ENCODE measurements around the gene FXN.
"Not testable (repeated sequence)": the region's sequence is repeated elsewhere in the genome, so short reads cannot be mapped to it uniquely, and the experiment has no call there.

Gene FXN

DNA sequence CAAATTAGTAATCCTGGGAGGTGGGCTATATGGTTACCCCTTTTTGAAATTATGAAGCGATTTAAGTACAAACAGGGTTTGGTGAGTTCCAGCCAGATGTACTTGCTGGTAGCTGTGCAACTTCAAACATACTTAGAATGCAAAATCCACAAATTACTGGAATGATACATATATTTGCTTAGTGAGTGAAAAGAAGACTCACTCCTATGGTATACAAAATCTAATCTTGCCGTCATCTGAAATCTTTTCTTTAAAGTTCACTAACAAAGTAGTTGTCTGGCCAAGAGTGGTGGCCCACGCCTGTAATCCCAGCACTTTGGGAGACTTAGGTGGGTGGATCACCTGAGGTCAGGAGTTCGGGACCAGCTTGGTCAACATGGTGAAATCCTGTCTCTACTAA lies 73.6 kb downstream of the FXN start:
- H4K20me1 ChIP-seq: no peaks in the 10 kb centered on the region
- no peak overlapping the region for H3K4me3 ChIP-seq
- TF ChIP-seq Cebpa-rat (IDR thresholded peaks at IDR 0.05): no peak
- no peak overlapping the region for H3K4me2 ChIP-seq
- H3K36me3 ChIP-seq: no peaks in the 10 kb centered on the region
- no peak overlapping the region for H3K27ac ChIP-seq
- H3K9ac ChIP-seq: no peak overlapping the region
- no peaks in the 10 kb centered on the region for H3K9me3 ChIP-seq
- no peaks in the 10 kb centered on the region for H3K27me3 ChIP-seq
- peaks cover 16% of the 10 kb centered on the region for H3K4me1 ChIP-seq

- not testable (repeated sequence) for H3K36me3 ChIP-seq, H3K4me3 ChIP-seq, H3K9me3 ChIP-seq, H3K9ac ChIP-seq, H4K20me1 ChIP-seq, H3K27me3 ChIP-seq, H3K27ac ChIP-seq
- Histone ChIP-seq H3K4me2 (peak overlapping the region; percentile 70; the same call in 1 of the 2 replicates), H3K4me1 (peaks cover 25% of the 10 kb centered on the region)
These were observed 77.1 kb downstream of the FXN start for GRCh38 chr9:69112646-69113045.

GRCh38 chr9:69115621-69116020 lies 80.1 kb downstream of the FXN start:
- no peak for TF ChIP-seq Cebpa-rat (IDR thresholded peaks at IDR 0.05)
- no peak overlapping the region for H3K4me3 ChIP-seq
- no peak overlapping the region for H3K4me2 ChIP-seq

DNA sequence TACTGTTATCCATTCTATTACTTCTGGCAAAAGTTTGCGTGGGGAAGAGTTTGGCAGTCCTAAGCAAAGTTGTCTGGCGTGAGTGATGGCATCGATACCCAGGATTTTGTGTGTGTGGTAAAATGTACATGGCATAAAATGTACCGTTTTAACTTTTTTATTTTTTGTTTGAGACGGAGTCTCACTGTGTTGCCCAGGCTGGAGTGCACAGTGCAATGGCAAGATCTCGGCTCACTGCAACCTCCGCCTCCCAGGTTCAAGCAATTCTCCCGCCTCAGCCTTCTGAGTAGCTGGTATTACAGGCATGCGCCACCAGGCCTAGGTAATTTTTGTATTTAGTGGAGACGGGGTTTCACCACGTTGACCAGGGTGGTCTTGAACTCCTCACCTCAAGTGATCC lies 83.1 kb downstream of the FXN start:
- H3K4me3 ChIP-seq: no peak overlapping the region
- no peaks in the 10 kb centered on the region for H3K27me3 ChIP-seq
- no peak overlapping the region for H3K4me2 ChIP-seq
- no peak for TF ChIP-seq Cebpa-rat (IDR thresholded peaks at IDR 0.05)
- H4K20me1 ChIP-seq: no peaks in the 10 kb centered on the region
- H3K4me1 ChIP-seq: peaks cover 37% of the 10 kb centered on the region
- no peaks in the 10 kb centered on the region for H3K9me3 ChIP-seq
- no peaks in the 10 kb centered on the region for H3K36me3 ChIP-seq
- no peak overlapping the region for H3K27ac ChIP-seq
- no peak overlapping the region for H3K9ac ChIP-seq

More at GRCh38 chr9:69115621-69116020, 80.1 kb downstream of the FXN start:
- Histone ChIP-seq H3K36me3 (no peaks in the 10 kb centered on the region), H3K27me3 (no peaks in the 10 kb centered on the region), H3K9me3 (no peaks in the 10 kb centered on the region), H3K27ac (no peak overlapping the region), H3K4me1 (peaks cover 31% of the 10 kb centered on the region), H3K9ac (no peak overlapping the region), H4K20me1 (no peaks in the 10 kb centered on the region)

- no peak for TF ChIP-seq Cebpa-rat (IDR thresholded peaks at IDR 0.05)
- peak overlapping the region; percentile 79; the same call in 1 of the 2 replicates for H3K27ac ChIP-seq
- no peaks in the 10 kb centered on the region for H3K27me3 ChIP-seq
- H3K4me1 ChIP-seq: peaks cover 24% of the 10 kb centered on the region
- H3K4me2 ChIP-seq: peak overlapping the region; percentile 89
- H3K9ac ChIP-seq: peak overlapping the region; percentile 77
- no peaks in the 10 kb centered on the region for H3K9me3 ChIP-seq
- no peaks in the 10 kb centered on the region for H3K36me3 ChIP-seq
- H3K4me3 ChIP-seq: peak overlapping the region; percentile 84
- H4K20me1 ChIP-seq: no peaks in the 10 kb centered on the region
These were observed 85.0 kb downstream of the FXN start for GRCh38 chr9:69120380-69121154.

DNA sequence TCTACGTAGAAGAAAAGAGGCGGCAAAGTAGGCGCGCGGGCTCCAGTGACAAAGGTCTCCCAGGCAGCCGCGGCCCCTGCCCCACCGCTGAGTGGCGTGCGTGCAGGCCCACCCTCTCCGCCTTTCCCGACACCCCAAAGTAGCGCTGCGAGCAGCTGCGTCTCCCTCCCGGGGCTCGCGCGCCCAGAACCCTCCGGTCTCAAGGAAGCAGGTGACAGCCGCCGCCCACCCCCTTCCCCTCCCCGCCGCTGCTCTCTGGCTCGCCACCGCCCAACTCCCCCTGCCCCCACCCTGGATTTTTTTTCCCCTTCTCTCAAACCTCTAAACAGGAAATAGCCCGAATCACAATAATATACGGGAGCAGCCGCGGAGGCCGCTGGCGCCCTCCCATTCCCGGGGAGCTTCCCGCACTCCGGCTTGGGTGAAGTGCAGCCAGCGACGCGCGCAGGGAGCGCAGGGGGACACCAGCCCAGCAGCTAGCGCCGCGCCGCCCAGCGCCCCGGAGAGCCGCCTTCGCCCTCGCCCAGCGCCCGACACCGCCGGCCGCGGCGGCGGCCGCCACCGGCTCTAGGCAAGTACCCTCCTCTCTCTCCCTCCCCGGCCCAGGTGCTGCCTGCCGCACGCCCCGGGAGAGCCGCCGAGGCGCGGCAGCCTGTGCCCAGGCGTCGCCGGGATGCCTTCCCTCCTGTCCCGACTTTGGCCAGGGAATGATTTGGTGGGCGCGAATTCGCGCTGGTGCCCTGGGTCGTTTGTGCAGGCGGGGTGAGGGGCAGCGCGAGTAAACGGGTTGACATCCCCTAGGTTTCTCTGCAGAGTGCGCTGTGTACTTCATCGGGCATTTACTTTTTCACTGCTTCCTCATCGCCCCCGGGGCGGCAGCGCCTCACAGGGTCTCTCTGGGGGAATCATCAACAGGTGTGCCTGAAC lies 85.9 kb downstream of the FXN start:
- no peaks in the 10 kb centered on the region for H3K27me3 ChIP-seq
- H3K9ac ChIP-seq: peak overlapping the region; percentile 77
- H3K4me2 ChIP-seq: peak overlapping the region; percentile 89
- H3K27ac ChIP-seq: peak overlapping the region; percentile 79
- no peak for TF ChIP-seq Cebpa-rat (IDR thresholded peaks at IDR 0.05)
- peak overlapping the region; percentile 84 for H3K4me3 ChIP-seq
- H3K4me1 ChIP-seq: peaks cover 24% of the 10 kb centered on the region
- no peaks in the 10 kb centered on the region for H3K36me3 ChIP-seq
- H4K20me1 ChIP-seq: no peaks in the 10 kb centered on the region
- H3K9me3 ChIP-seq: no peaks in the 10 kb centered on the region

DNA sequence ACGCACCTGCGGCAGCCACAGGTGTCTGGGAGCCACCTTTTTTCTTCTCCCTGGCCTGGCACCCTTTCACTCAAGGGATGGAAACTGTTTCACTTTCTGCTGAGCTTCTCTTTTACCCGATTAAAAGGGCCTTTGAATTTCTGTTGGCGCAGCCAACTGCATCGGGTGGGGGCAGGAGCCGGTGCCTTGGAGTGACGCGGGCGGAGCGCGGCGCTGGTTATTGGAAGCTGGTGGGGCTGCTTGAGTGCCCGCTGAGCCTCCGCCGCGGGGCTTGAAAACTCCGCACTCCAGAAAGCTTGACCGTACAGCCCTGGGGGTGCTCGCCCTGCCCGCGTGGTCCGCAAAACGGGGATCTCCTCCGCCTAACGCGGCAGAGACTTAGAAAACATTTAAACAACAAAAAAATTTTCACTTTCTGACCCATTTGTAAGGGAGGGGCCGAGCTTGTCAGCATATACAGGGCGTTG lies 86.6 kb downstream of the FXN start:
- Histone ChIP-seq H3K27me3 (no peaks in the 10 kb centered on the region), H3K4me1 (peaks cover 24% of the 10 kb centered on the region), H3K9me3 (no peaks in the 10 kb centered on the region), H4K20me1 (no peaks in the 10 kb centered on the region), H3K4me3 (peak overlapping the region; percentile 84), H3K4me2 (peak overlapping the region; percentile 89), H3K27ac (peak overlapping the region; percentile 79), H3K9ac (peak overlapping the region; percentile 77), H3K36me3 (no peaks in the 10 kb centered on the region)
- no peak for TF ChIP-seq Cebpa-rat (IDR thresholded peaks at IDR 0.05)

DNA sequence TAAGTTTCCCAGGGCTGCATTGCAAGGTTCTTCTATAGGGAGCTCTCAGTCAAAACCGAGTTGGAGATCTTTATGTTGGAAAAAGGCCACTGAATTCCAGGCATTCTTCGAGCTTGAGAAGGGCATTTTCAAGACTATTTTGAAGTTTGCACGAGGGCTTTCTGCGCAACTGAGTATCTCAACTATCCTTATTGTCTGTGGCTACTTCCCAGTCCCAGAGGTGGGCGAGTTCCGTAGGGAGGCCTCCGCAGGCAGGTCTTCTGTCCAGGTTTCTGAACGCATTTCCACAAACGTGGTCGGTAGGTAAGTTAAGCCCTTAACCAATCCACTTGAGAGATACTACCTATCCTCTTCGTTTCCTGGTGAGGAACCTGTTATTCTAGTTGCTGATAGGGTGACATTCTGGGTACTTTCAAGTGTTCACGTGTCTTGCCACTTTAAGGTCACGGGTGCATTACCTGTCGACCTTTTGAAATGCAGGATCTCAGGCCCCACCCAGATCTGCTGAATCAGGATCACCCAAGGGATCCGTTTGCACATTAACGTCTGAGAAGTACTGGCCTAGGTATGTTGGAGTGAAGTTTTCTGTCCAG lies 87.1 kb downstream of the FXN start:
- Histone ChIP-seq H3K36me3 (no peaks in the 10 kb centered on the region), H3K9ac (peak overlapping the region; percentile 77), H3K9me3 (no peaks in the 10 kb centered on the region), H3K27ac (peak overlapping the region; percentile 79), H3K4me1 (peaks cover 24% of the 10 kb centered on the region), H3K4me2 (peak overlapping the region; percentile 89), H3K27me3 (no peaks in the 10 kb centered on the region), H4K20me1 (no peaks in the 10 kb centered on the region), H3K4me3 (peak overlapping the region; percentile 84)
- TF ChIP-seq Cebpa-rat (IDR thresholded peaks at IDR 0.05): no peak

DNA sequence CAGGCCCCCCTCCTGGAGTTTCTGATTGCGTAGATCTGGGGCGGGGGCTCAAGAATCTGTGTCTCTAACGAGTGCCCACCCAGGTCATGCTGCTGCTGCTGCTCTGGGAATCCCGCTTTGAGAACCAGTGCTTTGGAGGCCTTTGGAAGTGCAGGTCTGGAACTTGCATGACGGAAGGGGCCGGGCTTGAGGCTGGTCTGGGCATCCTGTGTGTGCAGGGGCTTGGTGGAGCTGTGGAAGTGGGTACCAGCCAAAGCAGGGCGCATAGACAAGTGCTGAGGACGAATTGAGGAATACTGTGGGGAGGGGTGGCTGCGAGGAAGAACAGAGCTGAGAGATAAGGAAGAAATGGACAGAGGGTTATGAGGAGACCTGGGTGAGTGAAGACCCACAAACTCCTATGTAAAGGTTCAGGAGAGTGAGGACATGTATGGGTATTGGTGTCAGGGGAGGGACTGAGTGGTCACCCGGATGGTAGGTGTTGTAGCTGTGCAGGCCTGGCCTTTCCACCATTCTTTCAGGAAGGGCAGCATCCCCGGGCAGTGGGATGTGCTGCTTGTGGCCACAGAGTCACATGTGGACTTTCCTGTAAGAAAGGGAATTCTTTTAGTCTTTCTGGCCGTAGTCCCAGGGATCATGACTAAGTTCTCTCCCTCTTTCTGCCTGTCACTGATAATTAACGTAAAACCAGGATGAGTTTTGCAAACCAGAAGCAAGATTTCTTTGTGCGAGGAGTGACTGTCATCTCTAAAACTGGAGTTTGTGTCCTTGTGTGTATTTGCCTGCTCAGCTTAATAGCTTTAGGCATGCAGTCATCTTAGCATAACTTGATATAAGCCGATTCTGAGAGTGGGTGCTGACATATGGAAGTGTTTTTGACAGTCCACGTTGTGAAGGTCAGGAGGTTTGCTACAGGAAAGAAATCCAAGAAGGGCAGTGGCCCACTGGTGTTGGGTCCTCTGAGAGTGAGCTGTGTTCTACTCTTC lies 95.2 kb downstream of the FXN start:
- TF ChIP-seq Cebpa-rat (IDR thresholded peaks at IDR 0.05): no peak
- peaks cover 15% of the 10 kb centered on the region for H3K36me3 ChIP-seq
- H3K9me3 ChIP-seq: no peaks in the 10 kb centered on the region
- no peaks in the 10 kb centered on the region for H3K4me1 ChIP-seq
- H3K4me2 ChIP-seq: no peak overlapping the region
- H3K4me3 ChIP-seq: no peak overlapping the region
- H3K9ac ChIP-seq: no peak overlapping the region
- no peak overlapping the region for H3K27ac ChIP-seq
- no peaks in the 10 kb centered on the region for H4K20me1 ChIP-seq
- no peaks in the 10 kb centered on the region for H3K27me3 ChIP-seq

Data from BLaER1 (cell line).